ENCODE results near the gene APOA1.

- TF ChIP-seq POLR2A (IDR thresholded peaks at IDR 0.05; ENCODE audit: low read depth, low read length), result no peak
- no peak for TF ChIP-seq TAF1 (IDR thresholded peaks at IDR 0.05; ENCODE audit: low read depth, low read length)
- TF ChIP-seq SPI1 (IDR thresholded peaks at IDR 0.05; ENCODE audit: low read depth, low read length), result no peak
- no peak for TF ChIP-seq POLR2AphosphoS5 (IDR thresholded peaks at IDR 0.05; ENCODE audit: low read depth, low read length)
- no peak for TF ChIP-seq POU2F2 (IDR thresholded peaks at IDR 0.05; ENCODE audit: low read depth, low read length)
- no peak for TF ChIP-seq PAX5 (IDR thresholded peaks at IDR 0.05; ENCODE audit: insufficient read depth, low read length, severe bottlenecking)
Observed at GRCh38 chr11:116840746-116841296, 3.4 kb upstream of the APOA1 start.

Data from GM12891 (cell line).